Measurements from ENCODE around the gene CIDEA. TPM values are rescaled to one million over a fixed set of nuclear protein-coding genes. Genes with fewer than 3 reads are reported as not detected.
"Not testable (repeated sequence)": the region's sequence is repeated elsewhere in the genome, so short reads cannot be mapped to it uniquely, and the experiment has no call there.

Gene CIDEA
- total RNA-seq, 1 donor from 2014 or later = 0.97 TPM

- H3K9me3 Mint-ChIP-seq (ENCODE audit: unreplicated experiment); H3K27me3 Mint-ChIP-seq (ENCODE audit: unreplicated experiment); H3K27ac Mint-ChIP-seq (ENCODE audit: unreplicated experiment); H3K4me1 Mint-ChIP-seq (ENCODE audit: unreplicated experiment); H3K36me3 Mint-ChIP-seq (ENCODE audit: low read depth, unreplicated experiment); H3K4me3 Mint-ChIP-seq (ENCODE audit: unreplicated experiment); DNase-seq (ENCODE audit: low spot score): not testable (repeated sequence)
Observed at GRCh38 chr18:12228308-12228707, 25.9 kb upstream of the CIDEA start.

DNA sequence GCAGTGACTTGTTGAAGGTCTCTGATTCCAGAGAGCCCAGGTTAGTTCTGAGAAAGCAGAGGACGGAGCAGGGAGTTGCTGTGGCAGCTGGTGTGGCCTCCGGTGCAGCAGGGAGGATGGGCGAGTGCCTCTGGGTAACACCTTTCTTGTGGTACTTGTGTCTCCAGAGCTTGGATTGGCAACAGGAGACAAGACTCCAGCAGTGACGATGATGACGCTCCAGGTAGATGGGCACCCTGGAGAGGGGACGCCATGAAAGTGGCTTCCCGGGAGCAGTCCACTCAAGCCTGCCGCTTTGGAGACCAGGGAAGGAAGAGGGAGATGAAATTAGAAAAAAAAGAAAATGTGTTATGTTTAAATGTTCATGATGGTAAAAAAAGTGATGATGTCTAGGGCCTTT, 23.6 kb upstream of the CIDEA start:
- not testable (repeated sequence) for H3K36me3 Mint-ChIP-seq (ENCODE audit: low read depth, unreplicated experiment); H3K4me3 Mint-ChIP-seq (ENCODE audit: unreplicated experiment); H3K9me3 Mint-ChIP-seq (ENCODE audit: unreplicated experiment); DNase-seq (ENCODE audit: low spot score); H3K27me3 Mint-ChIP-seq (ENCODE audit: unreplicated experiment); H3K4me1 Mint-ChIP-seq (ENCODE audit: unreplicated experiment); H3K27ac Mint-ChIP-seq (ENCODE audit: unreplicated experiment)

DNA sequence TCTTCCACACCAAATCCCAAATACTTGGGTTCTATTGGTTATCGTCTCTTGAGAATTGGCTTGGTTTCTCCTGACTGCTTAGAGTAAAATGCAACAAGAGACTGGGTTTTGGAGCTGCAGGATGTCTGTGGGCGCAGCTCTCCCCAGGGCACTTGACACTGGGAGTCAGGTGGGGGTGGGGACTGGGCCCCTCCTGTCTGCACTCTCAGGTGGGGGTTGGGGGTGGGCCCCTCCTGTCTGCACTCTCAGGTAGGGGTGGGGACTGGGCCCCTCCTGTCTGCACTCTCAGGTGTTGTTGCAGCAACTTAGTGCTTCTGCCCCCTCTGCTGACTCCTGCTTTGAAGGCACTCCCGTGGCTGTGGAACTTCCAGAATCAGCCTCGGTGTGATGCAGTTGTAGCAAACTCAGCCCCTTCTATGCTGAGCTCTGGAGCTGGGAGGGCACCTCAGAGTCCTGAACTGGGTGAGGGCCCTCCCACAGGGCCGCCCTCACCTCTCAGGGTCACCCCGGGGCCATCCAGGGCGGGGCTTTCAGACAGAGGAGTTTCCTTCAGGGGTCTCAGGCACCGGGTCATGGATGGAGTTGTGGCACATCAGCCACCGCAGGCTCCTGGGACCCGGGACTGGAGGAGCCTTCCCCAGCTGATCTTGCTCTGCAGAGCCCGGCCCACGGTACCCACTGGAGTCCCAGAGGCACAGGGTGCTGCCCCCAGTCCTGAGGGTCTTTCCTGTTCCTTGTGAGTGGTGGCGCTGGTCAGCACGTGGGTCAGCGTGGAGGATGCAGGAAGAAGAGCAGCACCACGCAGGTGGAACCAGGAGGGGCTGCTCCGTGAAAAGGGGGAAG, 22.9 kb upstream of the CIDEA start:
- Mint-ChIP-seq H3K27ac (ENCODE audit: unreplicated experiment) (no peak overlapping the region), H3K4me3 (ENCODE audit: unreplicated experiment) (no peak overlapping the region), H3K9me3 (ENCODE audit: unreplicated experiment) (no peaks in the 10 kb centered on the region), H3K27me3 (ENCODE audit: unreplicated experiment) (peaks cover 2% of the 10 kb centered on the region), H3K4me1 (ENCODE audit: unreplicated experiment) (no peaks in the 10 kb centered on the region), H3K36me3 (ENCODE audit: low read depth, unreplicated experiment) (no peaks in the 10 kb centered on the region)
- no peak for DNase-seq (ENCODE audit: low spot score)
- TF ChIP-seq, protein P1, sequence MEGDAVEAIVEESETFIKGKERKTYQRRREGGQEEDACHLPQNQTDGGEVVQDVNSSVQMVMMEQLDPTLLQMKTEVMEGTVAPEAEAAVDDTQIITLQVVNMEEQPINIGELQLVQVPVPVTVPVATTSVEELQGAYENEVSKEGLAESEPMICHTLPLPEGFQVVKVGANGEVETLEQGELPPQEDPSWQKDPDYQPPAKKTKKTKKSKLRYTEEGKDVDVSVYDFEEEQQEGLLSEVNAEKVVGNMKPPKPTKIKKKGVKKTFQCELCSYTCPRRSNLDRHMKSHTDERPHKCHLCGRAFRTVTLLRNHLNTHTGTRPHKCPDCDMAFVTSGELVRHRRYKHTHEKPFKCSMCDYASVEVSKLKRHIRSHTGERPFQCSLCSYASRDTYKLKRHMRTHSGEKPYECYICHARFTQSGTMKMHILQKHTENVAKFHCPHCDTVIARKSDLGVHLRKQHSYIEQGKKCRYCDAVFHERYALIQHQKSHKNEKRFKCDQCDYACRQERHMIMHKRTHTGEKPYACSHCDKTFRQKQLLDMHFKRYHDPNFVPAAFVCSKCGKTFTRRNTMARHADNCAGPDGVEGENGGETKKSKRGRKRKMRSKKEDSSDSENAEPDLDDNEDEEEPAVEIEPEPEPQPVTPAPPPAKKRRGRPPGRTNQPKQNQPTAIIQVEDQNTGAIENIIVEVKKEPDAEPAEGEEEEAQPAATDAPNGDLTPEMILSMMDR (IDR thresholded peaks at IDR 0.05; ENCODE audit: unreplicated experiment) = no peak

GRCh38 chr18:12231986-12232385, 22.2 kb upstream of the CIDEA start:
- DNase-seq (ENCODE audit: low spot score) = no peak
- Mint-ChIP-seq H3K4me1 (ENCODE audit: unreplicated experiment) (no peaks in the 10 kb centered on the region), H3K27ac (ENCODE audit: unreplicated experiment) (no peak overlapping the region), H3K36me3 (ENCODE audit: low read depth, unreplicated experiment) (no peaks in the 10 kb centered on the region), H3K4me3 (ENCODE audit: unreplicated experiment) (peak overlapping the region; percentile 47), H3K27me3 (ENCODE audit: unreplicated experiment) (peaks cover 3% of the 10 kb centered on the region), H3K9me3 (ENCODE audit: unreplicated experiment) (no peaks in the 10 kb centered on the region)
- TF ChIP-seq, protein P1 (IDR thresholded peaks at IDR 0.05; ENCODE audit: unreplicated experiment) = no peak

DNA sequence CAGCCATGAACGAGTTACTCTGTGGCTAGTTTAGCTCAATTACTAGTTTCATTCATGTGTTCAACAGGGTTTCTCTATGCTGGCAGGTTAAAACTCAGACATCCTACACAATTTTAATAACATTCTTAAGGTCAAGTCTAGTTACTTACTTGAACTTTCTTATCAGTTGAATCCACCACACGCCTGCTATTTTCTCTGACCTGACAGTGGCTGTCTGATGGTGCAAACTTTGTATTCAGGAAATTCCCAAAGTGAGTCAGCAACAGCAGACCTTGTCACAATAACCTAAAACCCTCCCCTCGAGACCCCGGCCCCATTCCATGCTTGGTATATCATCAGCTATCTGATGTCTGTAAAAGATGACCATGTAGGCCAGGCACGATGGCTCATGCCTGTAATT, 20.8 kb upstream of the CIDEA start:
- Mint-ChIP-seq H3K36me3 (ENCODE audit: low read depth, unreplicated experiment) (no peaks in the 10 kb centered on the region), H3K4me3 (ENCODE audit: unreplicated experiment) (no peak overlapping the region), H3K27ac (ENCODE audit: unreplicated experiment) (no peak overlapping the region), H3K27me3 (ENCODE audit: unreplicated experiment) (peaks cover 5% of the 10 kb centered on the region), H3K9me3 (ENCODE audit: unreplicated experiment) (no peaks in the 10 kb centered on the region), H3K4me1 (ENCODE audit: unreplicated experiment) (no peaks in the 10 kb centered on the region)
- TF ChIP-seq, protein P1 (IDR thresholded peaks at IDR 0.05; ENCODE audit: unreplicated experiment) = no peak
- DNase-seq (ENCODE audit: low spot score) = no peak

- Mint-ChIP-seq H3K36me3 (ENCODE audit: low read depth, unreplicated experiment) (no peaks in the 10 kb centered on the region), H3K4me1 (ENCODE audit: unreplicated experiment) (no peaks in the 10 kb centered on the region), H3K27me3 (ENCODE audit: unreplicated experiment) (peaks cover 5% of the 10 kb centered on the region), H3K9me3 (ENCODE audit: unreplicated experiment) (no peaks in the 10 kb centered on the region), H3K27ac (ENCODE audit: unreplicated experiment) (no peak overlapping the region), H3K4me3 (ENCODE audit: unreplicated experiment) (no peak overlapping the region)
- TF ChIP-seq, protein P1 (IDR thresholded peaks at IDR 0.05; ENCODE audit: unreplicated experiment) = no peak
- DNase-seq (ENCODE audit: low spot score) = no peak
Observed at GRCh38 chr18:12234451-12235190, 19.5 kb upstream of the CIDEA start.

Data from endothelial cell (in vitro differentiated cells).